IPS DF 6.9 (cell line): ENCODE results near the gene UBE2L3.
"Not testable (repeated sequence)": the region's sequence is repeated elsewhere in the genome, so short reads cannot be mapped to it uniquely, and the experiment has no call there.

Experiments
- DNase-seq: peaks from one replicate; pipeline ENCODE4 v3.0.0-alpha.2; 2013; ENCODE audit warnings: low read depth, low spot score
- H3K27ac ChIP-seq: one replicate; pipeline ENCODE4 v1.5.1; 2013; ENCODE audit warnings: low read length, control low read depth
- H3K27me3 ChIP-seq: 2 replicates; pipeline ENCODE4 v1.6.1; 2013; ENCODE audit warnings: mild to moderate bottlenecking, low read length; ENCODE audit not compliant: control insufficient read depth, insufficient read depth
- H3K36me3 ChIP-seq: 2 replicates; pipeline ENCODE4 v1.6.1; 2013; ENCODE audit warnings: low read length; ENCODE audit not compliant: control insufficient read depth, insufficient read depth
- H3K4me1 ChIP-seq: 2 replicates; pipeline ENCODE4 v1.6.1; 2013; ENCODE audit warnings: low read length; ENCODE audit not compliant: control insufficient read depth, insufficient read depth
- H3K4me3 ChIP-seq: 2 replicates; pipeline ENCODE4 v1.5.1; 2013; ENCODE audit warnings: mild to moderate bottlenecking, low read length
- H3K9me3 ChIP-seq: 2 replicates; pipeline ENCODE4 v1.6.1; 2013; ENCODE audit warnings: low read length, inconsistent platforms; ENCODE audit not compliant: control insufficient read depth, insufficient read depth
- WGBS: extraction: QIAGEN DNeasy Blood & Tissue Kit; methylation state at CpG from one replicate; pipeline ENCODE4 v1.1.7; 2013; ENCODE audit warnings: mixed read lengths, missing lambda C conversion rate; ENCODE audit not compliant: insufficient read length, insufficient coverage; 5-methylcytosine and 5-hydroxymethylcytosine counted together

The UBE2L3 gene

DNA sequence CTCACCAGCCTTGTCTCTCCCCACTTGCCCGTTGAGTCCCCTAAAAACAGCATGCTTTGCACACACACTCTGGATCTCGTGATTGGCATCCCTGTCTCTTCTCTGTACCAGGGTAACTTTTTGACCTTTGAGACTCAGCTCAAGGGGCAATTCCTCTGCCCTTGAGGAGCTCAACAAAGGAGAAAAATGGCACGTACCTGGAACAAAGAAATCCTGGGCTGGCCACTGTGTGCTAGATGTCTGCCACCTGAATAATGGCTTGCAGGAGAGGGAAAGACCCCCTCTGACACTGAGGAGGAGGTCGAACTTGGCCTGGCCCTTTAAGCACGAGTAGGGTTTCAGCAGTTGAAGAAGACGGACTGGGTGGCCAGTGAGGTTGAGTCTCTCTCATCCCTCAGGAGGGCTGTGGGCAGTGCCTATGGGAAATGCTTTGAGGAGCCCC, 5.8 kb downstream of the UBE2L3 start:
- Histone ChIP-seq H3K27me3 (no peaks in the 10 kb centered on the region), H3K9me3 (no peaks in the 10 kb centered on the region), H3K4me3 (no peak overlapping the region), H3K4me1 (no peaks in the 10 kb centered on the region), H3K36me3 (no peaks in the 10 kb centered on the region), H3K27ac (no peak overlapping the region)
- DNase-seq: no peak
- no CpG with 5 or more reads among the region's 6 CpGs for WGBS

DNA sequence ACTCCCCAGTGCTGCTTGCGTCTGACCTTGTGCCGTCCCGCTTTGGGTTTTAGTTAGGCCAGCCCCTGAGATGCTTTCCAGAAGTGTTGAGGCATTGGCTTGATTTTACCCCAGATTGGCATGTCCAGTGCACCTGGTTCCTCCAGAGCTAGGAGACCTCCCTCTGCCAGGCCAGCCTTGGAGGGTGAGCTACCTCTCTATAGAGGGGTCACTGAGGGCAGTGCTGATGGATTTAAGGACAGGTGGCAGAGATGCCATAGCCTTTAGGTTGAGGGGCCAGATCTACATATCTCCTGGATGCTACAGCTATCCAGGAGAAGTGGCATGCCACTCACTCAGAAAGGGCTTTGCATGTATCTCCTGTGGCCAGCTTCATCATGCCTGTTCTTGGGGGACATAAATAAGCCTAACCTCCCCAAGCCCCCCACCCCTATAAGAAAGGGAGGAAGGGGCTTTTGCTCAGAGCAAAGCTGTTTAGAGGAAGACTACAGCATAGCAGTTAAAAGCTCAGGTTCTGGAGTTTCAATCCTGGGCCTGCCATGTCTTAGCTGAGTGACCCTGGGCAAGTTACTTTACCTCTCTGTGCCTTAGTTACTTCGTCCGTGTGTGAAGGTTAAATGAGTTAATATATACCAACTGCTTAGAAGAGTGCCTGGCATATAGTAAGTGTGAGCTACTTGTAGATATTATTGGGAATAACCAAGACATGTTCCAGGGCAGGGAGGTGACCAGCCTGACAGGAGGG, 6.4 kb downstream of the UBE2L3 start:
- no peak for DNase-seq
- no CpG with 5 or more reads among the region's 5 CpGs for WGBS
- H3K4me1 ChIP-seq: no peaks in the 10 kb centered on the region
- H3K36me3 ChIP-seq: no peaks in the 10 kb centered on the region
- no peaks in the 10 kb centered on the region for H3K27me3 ChIP-seq
- H3K27ac ChIP-seq: no peak overlapping the region
- H3K9me3 ChIP-seq: no peaks in the 10 kb centered on the region
- no peak overlapping the region for H3K4me3 ChIP-seq

DNA sequence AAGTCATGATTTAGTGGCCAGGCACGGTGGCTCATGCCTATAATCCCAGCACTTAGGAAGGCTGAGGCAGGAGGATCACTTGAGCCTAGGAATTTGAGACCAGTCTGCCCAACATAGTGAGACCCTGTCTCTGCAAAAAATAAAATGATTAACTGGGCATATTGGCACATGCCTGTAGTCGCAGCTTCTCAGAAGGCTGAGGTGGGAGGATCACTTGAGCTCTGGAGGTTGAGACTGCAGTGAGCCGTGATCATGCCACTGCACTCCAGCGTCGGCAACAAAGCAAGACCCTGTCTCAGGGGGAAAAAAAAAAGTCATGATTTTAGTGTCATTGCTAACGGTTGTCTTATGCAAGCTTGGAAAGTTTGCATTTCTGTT, 11.9 kb downstream of the UBE2L3 start:
- no peak for DNase-seq
- Histone ChIP-seq H3K27ac (no peak overlapping the region), H3K27me3 (no peaks in the 10 kb centered on the region), H3K9me3 (no peaks in the 10 kb centered on the region), H3K4me3 (no peak overlapping the region), H3K4me1 (no peaks in the 10 kb centered on the region), H3K36me3 (no peaks in the 10 kb centered on the region)
- WGBS: no CpG with 5 or more reads among the region's 6 CpGs

DNA sequence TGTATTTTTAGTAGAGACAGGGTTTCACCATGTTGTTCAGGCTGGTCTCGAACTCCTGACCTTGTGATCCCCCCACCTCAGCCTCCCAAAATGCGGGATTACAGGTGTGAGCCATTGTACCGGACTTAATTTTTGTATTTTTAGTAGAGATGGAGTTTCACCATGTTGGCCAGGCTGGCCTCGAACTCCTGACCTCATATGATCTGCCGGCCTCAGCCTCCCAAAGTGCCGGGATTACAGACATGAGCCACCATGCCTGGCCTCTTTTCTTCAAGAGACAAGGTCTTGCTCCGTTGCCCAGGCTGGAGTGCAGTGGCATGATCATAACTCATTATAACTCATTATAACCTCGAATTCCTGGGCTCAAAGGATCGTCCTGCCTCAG, 13.1 kb downstream of the UBE2L3 start:
- H3K36me3 ChIP-seq, H3K27ac ChIP-seq, H3K9me3 ChIP-seq, DNase-seq, H3K4me3 ChIP-seq, H3K4me1 ChIP-seq, H3K27me3 ChIP-seq: not testable (repeated sequence)
- no CpG with 5 or more reads among the region's 9 CpGs for WGBS

DNA sequence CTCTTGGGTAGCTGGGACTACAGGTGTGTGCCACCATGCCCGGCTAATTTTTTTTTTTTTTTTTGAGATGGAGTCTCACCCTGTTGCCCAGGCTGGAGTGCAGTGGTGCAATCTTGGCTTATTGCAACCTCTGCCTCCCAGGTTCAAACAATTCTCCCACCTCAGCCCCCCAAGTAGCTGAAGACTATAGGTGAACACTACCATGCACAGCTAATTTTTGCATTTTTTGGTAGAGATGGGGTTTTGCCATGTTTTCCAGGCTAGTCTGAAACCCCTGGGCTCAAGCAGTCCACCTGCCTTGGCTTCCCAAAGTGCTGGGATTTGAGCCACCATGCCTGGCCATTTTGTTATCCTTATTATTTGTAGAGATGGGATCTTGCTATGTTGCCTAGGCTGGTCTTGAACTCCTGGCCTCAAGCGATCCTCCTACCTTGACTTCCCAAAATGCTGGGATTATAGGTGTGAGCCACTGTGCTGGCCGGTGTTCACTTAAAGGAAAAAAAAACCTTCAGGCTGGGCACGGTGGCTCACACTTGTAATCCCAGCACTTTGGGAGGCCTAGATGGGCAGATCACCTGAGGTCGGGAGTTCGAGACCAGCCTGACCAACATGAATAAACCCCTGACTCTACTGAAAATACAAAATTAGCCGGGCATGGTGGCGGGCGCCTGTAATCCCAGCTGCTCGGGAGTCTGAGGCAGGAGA, 13.6 kb downstream of the UBE2L3 start:
- not testable (repeated sequence) for H3K36me3 ChIP-seq, DNase-seq, H3K27me3 ChIP-seq, H3K9me3 ChIP-seq, H3K4me1 ChIP-seq, H3K4me3 ChIP-seq, H3K27ac ChIP-seq
- WGBS: no CpG with 5 or more reads among the region's 10 CpGs

DNA sequence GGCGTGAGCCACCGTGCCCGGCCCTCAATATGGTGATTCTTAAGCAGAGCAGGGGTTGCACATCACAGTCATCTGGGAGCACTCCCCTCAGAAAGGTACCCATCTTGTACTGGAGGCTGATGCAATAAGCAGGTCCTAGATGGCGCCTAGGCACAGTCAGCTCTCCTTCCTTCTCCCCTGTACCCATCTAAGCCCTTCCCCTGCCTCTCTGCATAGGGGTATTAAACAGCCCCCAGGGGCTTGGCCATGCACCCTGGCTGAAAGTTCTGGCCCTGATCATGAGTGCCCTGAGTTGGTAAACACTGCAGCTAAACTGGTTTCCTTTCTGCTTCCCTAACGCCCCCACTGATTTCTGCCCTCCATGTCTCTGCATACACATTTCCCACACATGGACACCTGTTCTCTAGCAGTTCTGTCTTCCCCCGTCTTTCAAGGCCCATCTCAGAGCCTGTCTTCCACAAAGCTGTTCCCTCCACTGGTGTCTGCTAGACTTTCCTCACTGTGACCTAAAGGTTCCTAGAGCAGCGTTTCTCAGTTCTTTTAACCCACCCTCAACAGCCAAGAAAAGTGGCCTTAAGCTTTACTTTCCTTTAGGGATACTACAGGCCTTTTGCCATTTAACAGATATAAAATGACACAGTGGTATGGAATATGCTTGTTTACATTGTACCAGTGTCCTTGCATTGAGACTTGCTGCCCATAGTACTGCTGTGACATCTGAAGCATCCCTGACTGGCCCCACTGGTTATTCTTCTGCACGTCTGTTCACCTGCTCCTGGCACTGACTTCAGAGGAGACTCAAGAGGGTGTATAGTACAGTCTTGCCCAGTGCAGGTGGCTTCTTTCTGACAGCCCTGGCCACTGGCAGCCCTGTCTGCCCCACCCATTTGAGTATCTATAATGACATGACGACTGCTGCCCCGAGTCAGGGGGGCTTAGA, 15.6 kb downstream of the UBE2L3 start:
- no peaks in the 10 kb centered on the region for H3K36me3 ChIP-seq
- WGBS: no CpG with 5 or more reads among the region's 10 CpGs
- no peak for DNase-seq
- H3K4me3 ChIP-seq: no peak overlapping the region
- no peaks in the 10 kb centered on the region for H3K27me3 ChIP-seq
- 0 out of 2 replicates have a peak, but pooled peaks cover 2% of the 10 kb centered on the region for H3K4me1 ChIP-seq
- no peak overlapping the region for H3K27ac ChIP-seq
- H3K9me3 ChIP-seq: no peaks in the 10 kb centered on the region

DNA sequence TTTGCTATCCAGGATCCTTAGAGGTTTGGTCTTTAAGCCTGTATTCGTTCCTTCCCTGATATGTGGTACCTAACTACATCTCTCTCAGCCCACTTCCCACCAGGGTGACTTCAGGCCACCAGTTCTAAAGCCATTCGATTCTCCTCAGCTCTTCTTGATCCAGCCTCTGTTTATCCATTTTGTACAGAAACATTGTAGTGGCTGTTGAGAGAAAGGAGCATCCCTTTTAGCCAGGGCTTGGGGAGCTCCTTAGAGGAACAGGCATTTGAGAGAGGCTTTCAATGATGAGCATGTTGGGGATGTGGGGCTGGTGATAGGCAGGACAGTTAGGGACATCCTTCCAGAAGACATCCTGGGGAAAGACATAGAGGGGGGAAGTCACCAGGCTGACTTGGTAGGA, 17.9 kb downstream of the UBE2L3 start:
- Histone ChIP-seq H3K4me1 (0 out of 2 replicates have a peak, but pooled peaks cover 2% of the 10 kb centered on the region), H3K36me3 (no peaks in the 10 kb centered on the region), H3K27me3 (no peaks in the 10 kb centered on the region), H3K27ac (no peak overlapping the region), H3K4me3 (no peak overlapping the region), H3K9me3 (no peaks in the 10 kb centered on the region)
- DNase-seq: no peak
- no CpG with 5 or more reads among the region's 2 CpGs for WGBS

DNA sequence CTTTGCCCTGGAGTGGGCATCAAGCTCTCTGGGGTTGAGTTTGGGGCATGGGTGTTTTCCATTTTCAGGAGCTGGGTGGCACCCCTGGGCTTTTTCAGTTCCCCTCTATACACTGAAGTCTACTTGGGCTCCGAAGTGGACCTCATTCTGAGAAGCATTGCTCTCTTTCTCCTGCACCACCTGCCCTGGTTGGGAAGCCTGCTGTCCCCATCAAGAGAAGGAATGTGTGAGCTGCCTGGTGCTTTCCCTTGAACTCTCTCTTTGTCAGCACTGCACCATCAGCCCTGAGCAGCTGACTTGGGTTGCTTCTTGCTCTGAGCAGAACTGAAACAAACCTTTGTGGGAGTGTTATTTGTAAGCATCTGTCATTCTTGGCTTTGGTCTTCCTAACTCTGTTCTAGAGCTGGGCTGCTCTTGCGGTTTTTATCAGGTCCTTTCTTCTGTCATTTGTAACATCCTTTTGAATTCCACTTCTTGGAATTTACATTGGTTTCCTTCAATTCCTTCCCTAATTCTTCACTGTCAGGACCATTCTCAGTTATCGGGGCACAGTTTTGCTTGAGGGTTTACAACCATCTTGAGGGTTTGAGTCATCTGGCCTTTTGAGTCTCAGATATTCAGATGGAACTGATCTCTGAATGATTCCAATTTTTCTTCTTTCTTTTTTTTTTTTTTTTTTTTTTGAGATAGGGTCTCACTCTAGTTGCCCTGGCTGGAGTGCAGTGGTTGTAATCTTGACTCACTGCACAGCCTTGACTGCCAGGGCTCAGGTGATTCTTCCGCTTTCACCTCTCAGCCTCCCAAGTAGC, 20.5 kb downstream of the UBE2L3 start:
- WGBS: no CpG with 5 or more reads among the region's 4 CpGs
- Histone ChIP-seq H3K9me3 (no peaks in the 10 kb centered on the region), H3K36me3 (peaks cover 4% of the 10 kb centered on the region), H3K4me3 (no peak overlapping the region), H3K27me3 (no peaks in the 10 kb centered on the region), H3K4me1 (0 out of 2 replicates have a peak, but pooled peaks cover 2% of the 10 kb centered on the region), H3K27ac (no peak overlapping the region)
- no peak for DNase-seq

DNA sequence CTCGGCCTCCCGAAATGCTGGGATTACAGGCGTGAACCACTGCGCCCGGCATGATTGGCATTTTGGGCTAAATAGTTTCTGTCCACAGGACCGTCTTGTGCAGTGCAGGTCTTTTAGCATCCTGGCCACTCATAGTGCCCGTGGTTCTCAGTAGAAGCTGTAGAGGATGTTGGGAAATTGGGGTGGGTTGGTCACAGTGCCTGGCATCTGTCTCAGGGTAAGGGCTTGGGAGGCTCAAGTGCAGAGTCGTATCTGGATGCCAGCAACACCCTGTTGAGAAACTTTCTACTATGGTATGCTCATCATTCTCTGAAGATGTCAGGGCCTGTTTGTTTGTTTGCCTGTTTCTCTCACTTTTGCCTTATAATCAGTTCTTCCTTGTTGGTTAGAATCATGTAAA, 21.9 kb downstream of the UBE2L3 start:
- no peaks in the 10 kb centered on the region for H3K9me3 ChIP-seq
- H3K36me3 ChIP-seq: peaks cover 9% of the 10 kb centered on the region
- no peaks in the 10 kb centered on the region for H3K27me3 ChIP-seq
- no peak overlapping the region for H3K27ac ChIP-seq
- WGBS: no CpG with 5 or more reads among the region's 8 CpGs
- 0 out of 2 replicates have a peak, but pooled peaks cover 2% of the 10 kb centered on the region for H3K4me1 ChIP-seq
- no peak overlapping the region for H3K4me3 ChIP-seq
- no peak for DNase-seq
